Retina (tissue), 1 donor: ENCODE measurements around the gene SLC25A44.
"Not testable (repeated sequence)": the region's sequence is repeated elsewhere in the genome, so short reads cannot be mapped to it uniquely, and the experiment has no call there.

Experiments used
- DNase-seq: peaks from one replicate; pipeline ENCODE4 v3.0.0-alpha.2; 2016

Gene SLC25A44

GRCh38 chr1:156164125-156164831, 29.6 kb upstream of the SLC25A44 start:
- DNase-seq: no peak

- DNase-seq: no peak
Measured at GRCh38 chr1:156165083-156165482, 28.8 kb upstream of the SLC25A44 start.

- no peak for DNase-seq
Measured at GRCh38 chr1:156167536-156167935, 26.4 kb upstream of the SLC25A44 start.

- DNase-seq: no peak
Measured at GRCh38 chr1:156172696-156173470, 21.0 kb upstream of the SLC25A44 start.

GRCh38 chr1:156176610-156177210, 17.2 kb upstream of the SLC25A44 start:
- DNase-seq: no peak

- no peak for DNase-seq
Measured at GRCh38 chr1:156177919-156178654, 15.8 kb upstream of the SLC25A44 start.

- no peak for DNase-seq
Measured at GRCh38 chr1:156180471-156180870, 13.4 kb upstream of the SLC25A44 start.

GRCh38 chr1:156181391-156181924, 12.4 kb upstream of the SLC25A44 start:
- DNase-seq: not testable (repeated sequence)

- DNase-seq: not testable (repeated sequence)
Measured at GRCh38 chr1:156182010-156182779, 11.7 kb upstream of the SLC25A44 start.

- DNase-seq: not testable (repeated sequence)
Measured at GRCh38 chr1:156186347-156187177, 7.3 kb upstream of the SLC25A44 start.

- DNase-seq: not testable (repeated sequence)
Measured at GRCh38 chr1:156190265-156190664, 3.6 kb upstream of the SLC25A44 start.

- no peak for DNase-seq
Measured at GRCh38 chr1:156191292-156191964, 2.5 kb upstream of the SLC25A44 start.

GRCh38 chr1:156193208-156193487, 756 bp upstream of the SLC25A44 start:
- no peak for DNase-seq

- DNase-seq: no peak
Measured at GRCh38 chr1:156194300-156194652, 372 bp downstream of the SLC25A44 start.

- no peak for DNase-seq
Measured at GRCh38 chr1:156195853-156196252, 1.9 kb downstream of the SLC25A44 start.

- DNase-seq: no peak
Measured at GRCh38 chr1:156196445-156196844, 2.5 kb downstream of the SLC25A44 start.

- DNase-seq: no peak
Measured at GRCh38 chr1:156198831-156199349, 5.0 kb downstream of the SLC25A44 start.

GRCh38 chr1:156200044-156200443, 6.1 kb downstream of the SLC25A44 start:
- no peak for DNase-seq

- DNase-seq: no peak
Measured at GRCh38 chr1:156203331-156203730, 9.4 kb downstream of the SLC25A44 start.

- no peak for DNase-seq
Measured at GRCh38 chr1:156204686-156205085, 10.8 kb downstream of the SLC25A44 start.

- no peak for DNase-seq
Measured at GRCh38 chr1:156211243-156211642, 17.3 kb downstream of the SLC25A44 start.
